T-helper 2 cell treated with Interferon-gamma antibody and Interleukin-4, amounts not matched to agents 5 μg/mL and 100 μg/mL, for 36 hours (primary cell): ENCODE data around the gene LRRC70.

Experiments used
- DNase-seq: peaks from one replicate; pipeline ENCODE4 v3.0.0; 2021; ENCODE audit warnings: low spot score
- H3K27ac Mint-ChIP-seq: one replicate; pipeline ENCODE4 v1.8.0; 2021; ENCODE audit warnings: mild to moderate bottlenecking, mixed read lengths
- H3K27me3 Mint-ChIP-seq: one replicate; pipeline ENCODE4 v1.8.0; 2021; ENCODE audit warnings: low read depth, mixed read lengths
- H3K36me3 Mint-ChIP-seq: one replicate; pipeline ENCODE4 v1.8.0; 2021; ENCODE audit warnings: low read depth, mixed read lengths
- H3K4me1 Mint-ChIP-seq: one replicate; pipeline ENCODE4 v1.8.0; 2021; ENCODE audit warnings: low read depth, mixed read lengths
- H3K4me3 Mint-ChIP-seq: one replicate; pipeline ENCODE4 v1.8.0; 2022; ENCODE audit warnings: mild to moderate bottlenecking, moderate library complexity, mixed read lengths
- H3K9me3 Mint-ChIP-seq: one replicate; pipeline ENCODE4 v1.8.0; 2021; ENCODE audit warnings: mixed read lengths

The LRRC70 gene

DNA sequence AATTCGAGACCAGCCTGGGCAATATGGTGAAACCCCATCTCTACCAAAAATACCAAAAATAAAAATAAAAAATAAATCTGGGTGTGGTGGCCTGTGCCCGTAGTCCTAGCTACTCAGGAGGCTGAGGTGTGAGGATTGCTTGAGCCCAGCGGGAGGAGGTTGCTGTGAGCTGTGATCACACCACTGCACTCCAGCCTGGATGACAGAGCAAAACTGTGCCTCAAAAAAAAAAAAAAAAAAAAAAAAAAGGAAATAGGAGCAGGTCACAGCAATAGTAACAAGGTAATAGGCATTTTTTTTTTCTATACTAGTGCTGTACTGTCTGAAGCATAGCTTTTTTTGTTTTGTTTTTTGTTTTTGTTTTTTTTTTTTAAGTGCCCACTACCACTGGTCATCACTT, 5.8 kb downstream of the LRRC70 start:
- H3K4me3 Mint-ChIP-seq = no peak overlapping the region
- no peaks in the 10 kb centered on the region for H3K9me3 Mint-ChIP-seq
- H3K27me3 Mint-ChIP-seq = no peaks in the 10 kb centered on the region
- no peak for DNase-seq
- peaks cover 11% of the 10 kb centered on the region for H3K36me3 Mint-ChIP-seq
- peaks cover 30% of the 10 kb centered on the region for H3K4me1 Mint-ChIP-seq
- H3K27ac Mint-ChIP-seq = no peak overlapping the region

DNA sequence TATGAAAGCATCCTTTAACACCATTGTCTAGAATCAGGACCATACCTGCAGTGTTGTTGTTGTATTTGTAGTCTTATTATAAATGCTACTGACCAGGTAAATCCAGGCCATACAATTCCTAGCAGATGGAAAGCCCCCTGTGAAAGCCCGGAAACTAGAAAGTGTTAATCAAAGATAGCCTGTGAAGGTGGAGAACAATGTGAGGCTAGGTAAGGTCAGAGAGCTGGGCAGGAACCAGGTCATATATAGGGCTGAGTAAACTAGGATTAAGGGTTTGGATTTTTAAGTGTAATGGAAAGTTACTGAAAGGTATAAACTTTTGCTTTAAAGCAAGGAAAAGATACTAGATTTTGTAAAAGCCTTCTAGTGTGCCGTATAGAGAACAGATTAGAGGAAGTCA, 6.7 kb downstream of the LRRC70 start:
- Mint-ChIP-seq H3K36me3 (peaks cover 10% of the 10 kb centered on the region), H3K9me3 (no peaks in the 10 kb centered on the region), H3K4me3 (peak overlapping the region; percentile 9), H3K27me3 (no peaks in the 10 kb centered on the region), H3K4me1 (peaks cover 29% of the 10 kb centered on the region), H3K27ac (peak overlapping the region; percentile 8)
- no peak for DNase-seq

DNA sequence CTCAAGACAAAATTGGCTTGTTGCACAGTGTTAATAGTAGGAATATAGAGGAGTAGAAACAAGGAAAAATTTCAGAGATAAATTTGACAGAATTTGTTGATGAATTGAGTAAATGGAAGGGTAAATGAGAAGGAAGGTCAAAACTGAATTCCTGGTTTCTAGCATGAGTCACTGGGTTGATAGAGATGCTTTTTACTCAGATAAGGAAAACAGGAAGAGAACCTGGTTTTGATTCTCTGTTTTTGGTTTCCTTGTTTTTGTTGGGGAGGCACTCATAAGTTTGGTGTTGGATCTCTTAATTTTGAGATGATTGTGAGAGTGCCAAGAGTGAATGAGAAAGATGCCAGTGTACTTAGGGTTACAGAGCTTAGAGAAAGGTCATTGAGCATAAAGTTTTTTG, 7.1 kb downstream of the LRRC70 start:
- H3K4me1 Mint-ChIP-seq = peaks cover 24% of the 10 kb centered on the region
- H3K36me3 Mint-ChIP-seq = peaks cover 6% of the 10 kb centered on the region
- peak overlapping the region; percentile 8 for H3K27ac Mint-ChIP-seq
- no peak for DNase-seq
- no peaks in the 10 kb centered on the region for H3K27me3 Mint-ChIP-seq
- no peaks in the 10 kb centered on the region for H3K9me3 Mint-ChIP-seq
- peak overlapping the region; percentile 9 for H3K4me3 Mint-ChIP-seq

DNA sequence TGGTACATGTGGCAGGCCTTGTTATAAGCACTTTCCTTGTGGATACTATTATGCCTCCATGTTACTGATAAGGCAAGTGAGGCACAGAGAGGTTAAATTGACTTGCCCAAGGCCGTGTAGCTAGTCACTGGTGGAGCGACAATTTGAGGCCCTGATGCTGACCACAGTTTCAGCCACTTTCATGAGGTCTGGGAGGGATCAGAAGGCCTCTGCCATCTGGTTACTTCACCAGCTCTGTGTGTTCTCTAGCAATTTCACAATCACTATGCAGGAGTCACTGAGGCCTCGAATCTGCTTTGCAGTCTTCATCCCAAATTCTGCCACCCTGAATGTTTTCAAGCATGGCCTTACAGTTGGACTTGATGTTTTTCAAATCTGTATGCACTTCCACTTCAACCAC, 9.1 kb downstream of the LRRC70 start:
- H3K4me1 Mint-ChIP-seq = peaks cover 13% of the 10 kb centered on the region
- peaks cover 10% of the 10 kb centered on the region for H3K36me3 Mint-ChIP-seq
- no peak overlapping the region for H3K27ac Mint-ChIP-seq
- H3K27me3 Mint-ChIP-seq = no peaks in the 10 kb centered on the region
- no peaks in the 10 kb centered on the region for H3K9me3 Mint-ChIP-seq
- H3K4me3 Mint-ChIP-seq = no peak overlapping the region
- DNase-seq = no peak

DNA sequence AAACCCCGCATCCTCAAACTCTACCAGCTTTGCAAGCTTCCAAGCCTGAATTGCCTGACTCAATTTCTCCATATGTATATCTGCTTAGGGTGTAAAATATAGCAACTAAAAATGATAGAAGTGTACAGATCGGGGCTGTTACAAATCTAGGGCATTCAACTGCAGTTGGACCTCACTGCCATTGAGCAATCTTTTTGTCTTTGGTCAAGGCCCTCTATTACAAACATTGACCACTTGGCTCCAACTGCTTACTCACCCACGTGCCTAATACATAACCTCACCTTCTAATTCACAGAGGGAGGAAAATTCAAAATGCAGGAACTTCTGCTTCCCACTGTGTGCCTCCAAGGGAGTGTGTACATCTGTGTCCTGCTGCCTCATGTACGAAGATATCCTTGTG, 10.0 kb downstream of the LRRC70 start:
- Mint-ChIP-seq H3K27me3 (no peaks in the 10 kb centered on the region), H3K4me3 (no peak overlapping the region), H3K9me3 (no peaks in the 10 kb centered on the region), H3K4me1 (peaks cover 16% of the 10 kb centered on the region), H3K27ac (no peak overlapping the region), H3K36me3 (peaks cover 13% of the 10 kb centered on the region)
- no peak for DNase-seq

DNA sequence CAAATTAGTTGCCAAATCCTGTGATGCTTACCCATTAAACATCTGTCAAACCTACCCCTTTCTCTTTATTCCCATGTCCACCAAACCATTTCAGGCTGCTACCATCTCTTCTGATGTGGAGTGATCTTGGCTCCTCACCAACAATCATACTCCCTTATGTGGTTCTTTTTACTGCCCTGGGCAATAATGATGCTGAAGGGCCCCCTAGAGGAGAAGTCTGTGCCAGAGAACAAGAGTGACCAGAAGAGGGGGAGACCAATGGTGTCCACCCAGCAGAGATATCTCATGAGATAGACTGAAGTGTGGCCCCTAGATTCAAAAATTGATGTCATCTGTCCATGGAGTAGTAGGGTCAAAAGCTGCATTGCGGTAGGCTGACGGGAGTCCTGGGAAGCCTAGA, 10.9 kb downstream of the LRRC70 start:
- Mint-ChIP-seq H3K27ac (no peak overlapping the region), H3K27me3 (no peaks in the 10 kb centered on the region), H3K4me1 (peaks cover 16% of the 10 kb centered on the region), H3K9me3 (no peaks in the 10 kb centered on the region), H3K36me3 (peaks cover 13% of the 10 kb centered on the region), H3K4me3 (no peak overlapping the region)
- DNase-seq = no peak

DNA sequence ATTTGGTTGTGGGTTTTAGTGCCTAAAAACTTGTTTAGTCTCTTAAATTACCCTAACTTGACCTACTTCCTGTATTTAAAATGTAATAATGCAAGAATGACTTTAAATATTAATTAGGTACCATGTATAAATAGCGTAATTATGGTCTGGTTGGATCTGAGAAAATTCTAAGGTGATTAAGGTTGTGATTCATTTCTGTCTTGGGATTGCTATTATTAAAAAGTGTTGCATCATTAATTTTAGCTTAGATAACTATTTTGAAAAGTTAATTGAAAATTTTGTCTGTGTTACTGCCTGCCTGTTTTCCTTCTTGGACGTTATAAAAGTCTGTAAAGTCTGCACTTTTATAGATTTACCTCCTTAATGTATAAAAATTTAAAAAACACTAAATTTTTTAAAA, 11.8 kb downstream of the LRRC70 start:
- H3K27ac Mint-ChIP-seq = no peak overlapping the region

DNA sequence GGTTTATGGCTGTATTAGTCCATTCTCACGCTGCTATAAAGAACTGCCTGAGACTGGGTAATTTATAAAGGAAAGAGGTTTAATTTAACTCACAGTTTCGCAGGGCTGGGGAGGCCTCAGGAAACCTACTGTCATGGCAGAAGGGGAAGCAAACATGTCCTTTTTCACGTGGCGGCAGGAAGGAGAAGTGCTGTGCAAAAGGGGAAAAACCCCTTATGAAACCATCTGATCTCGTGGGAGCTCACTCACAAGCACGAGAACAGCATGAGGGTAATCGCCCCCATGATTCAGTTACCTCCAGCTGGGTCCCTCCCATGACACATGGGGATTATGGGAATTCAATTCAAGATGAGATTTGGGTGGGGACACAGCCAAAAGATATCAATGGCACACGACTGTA, 13.9 kb downstream of the LRRC70 start:
- Mint-ChIP-seq H3K36me3 (peaks cover 14% of the 10 kb centered on the region), H3K4me3 (no peak overlapping the region), H3K4me1 (peaks cover 3% of the 10 kb centered on the region), H3K27ac (no peak overlapping the region), H3K27me3 (no peaks in the 10 kb centered on the region), H3K9me3 (no peaks in the 10 kb centered on the region)
- no peak for DNase-seq

More for the DNA sequence above, 11.8 kb downstream of the LRRC70 start:
- H3K36me3 Mint-ChIP-seq = peaks cover 14% of the 10 kb centered on the region
- DNase-seq = no peak
- no peaks in the 10 kb centered on the region for H3K9me3 Mint-ChIP-seq
- peaks cover 10% of the 10 kb centered on the region for H3K4me1 Mint-ChIP-seq
- no peaks in the 10 kb centered on the region for H3K27me3 Mint-ChIP-seq
- H3K4me3 Mint-ChIP-seq = no peak overlapping the region

DNA sequence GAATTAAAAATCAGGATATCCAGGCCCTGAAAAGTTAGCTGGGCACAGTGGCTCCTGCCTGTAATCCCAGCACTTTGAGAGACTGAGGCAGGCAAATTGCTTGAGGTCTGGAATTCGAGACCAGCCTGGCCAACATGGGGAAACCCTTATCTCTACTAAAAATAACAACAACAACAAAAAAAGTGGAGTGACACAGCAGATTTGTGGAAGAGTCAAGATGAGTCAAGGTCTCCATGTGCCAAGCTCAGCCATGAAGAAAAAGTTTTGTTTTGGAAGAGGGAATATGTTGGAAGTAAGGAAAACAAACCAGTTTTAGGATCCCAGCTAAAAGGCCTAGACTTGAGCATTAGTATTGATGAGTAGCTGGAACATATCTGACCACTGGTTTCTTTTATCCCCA, 14.7 kb downstream of the LRRC70 start:
- H3K36me3 Mint-ChIP-seq = peaks cover 14% of the 10 kb centered on the region

DNA sequence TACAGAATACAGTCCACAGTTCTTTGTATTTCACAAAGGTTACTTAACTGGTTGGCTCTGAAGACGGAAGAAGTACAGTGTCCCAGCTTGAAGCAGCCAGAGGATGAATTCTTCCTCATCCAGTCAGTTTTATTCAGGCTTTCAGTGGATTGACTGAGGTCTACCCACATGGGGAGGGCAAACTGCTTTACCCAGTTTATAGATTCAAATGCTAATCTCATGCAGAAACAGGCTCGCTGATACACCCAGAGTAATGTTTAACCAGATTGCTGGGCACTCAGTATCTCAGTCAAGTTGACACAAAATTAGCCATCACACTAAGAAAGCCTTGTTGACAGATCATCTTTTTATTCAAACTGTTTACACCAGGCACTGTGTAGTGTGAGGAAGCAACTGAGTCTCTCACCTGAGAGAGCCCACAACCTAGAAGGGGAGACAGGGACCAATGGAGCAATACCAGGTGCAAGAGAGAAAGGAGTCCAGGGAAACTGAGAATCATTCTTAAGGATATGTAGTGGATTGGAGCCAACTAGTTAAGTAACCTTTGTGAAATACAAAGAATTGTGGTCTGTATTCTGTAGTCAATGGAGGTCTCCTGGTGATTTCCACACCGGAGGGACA, 15.9 kb downstream of the LRRC70 start:
- no peak overlapping the region for H3K27ac Mint-ChIP-seq
- no peak for DNase-seq
- peaks cover 10% of the 10 kb centered on the region for H3K36me3 Mint-ChIP-seq
- H3K9me3 Mint-ChIP-seq = no peaks in the 10 kb centered on the region
- H3K4me1 Mint-ChIP-seq = peaks cover 3% of the 10 kb centered on the region
- H3K4me3 Mint-ChIP-seq = no peak overlapping the region
- no peaks in the 10 kb centered on the region for H3K27me3 Mint-ChIP-seq

More for the DNA sequence above, 14.7 kb downstream of the LRRC70 start:
- H3K4me3 Mint-ChIP-seq = no peak overlapping the region
- no peak overlapping the region for H3K27ac Mint-ChIP-seq
- peaks cover 3% of the 10 kb centered on the region for H3K4me1 Mint-ChIP-seq
- no peak for DNase-seq
- H3K9me3 Mint-ChIP-seq = no peaks in the 10 kb centered on the region
- no peaks in the 10 kb centered on the region for H3K27me3 Mint-ChIP-seq

DNA sequence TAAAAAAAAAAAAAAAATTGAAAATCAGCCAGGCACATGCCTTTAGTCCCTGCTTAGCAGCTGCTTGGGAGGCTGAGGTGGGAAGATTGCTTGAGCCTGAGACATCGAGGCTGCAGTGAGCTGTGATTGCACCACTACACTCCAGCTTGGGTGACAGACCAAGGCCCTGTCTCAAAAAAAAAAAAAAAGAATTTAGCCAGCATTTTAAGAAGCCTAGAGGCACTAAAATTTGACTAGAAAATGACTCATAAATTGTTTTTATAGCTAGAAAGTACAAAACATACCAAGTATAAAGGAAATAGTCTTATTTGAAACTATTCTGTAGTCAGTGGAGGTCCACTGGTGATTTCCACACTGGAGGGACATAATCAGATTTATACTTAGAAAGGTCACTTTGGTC, 17.5 kb downstream of the LRRC70 start:
- Mint-ChIP-seq H3K36me3 (peaks cover 10% of the 10 kb centered on the region), H3K9me3 (no peaks in the 10 kb centered on the region), H3K4me3 (no peak overlapping the region), H3K27me3 (no peaks in the 10 kb centered on the region), H3K27ac (no peak overlapping the region), H3K4me1 (peaks cover 3% of the 10 kb centered on the region)
- DNase-seq = no peak

DNA sequence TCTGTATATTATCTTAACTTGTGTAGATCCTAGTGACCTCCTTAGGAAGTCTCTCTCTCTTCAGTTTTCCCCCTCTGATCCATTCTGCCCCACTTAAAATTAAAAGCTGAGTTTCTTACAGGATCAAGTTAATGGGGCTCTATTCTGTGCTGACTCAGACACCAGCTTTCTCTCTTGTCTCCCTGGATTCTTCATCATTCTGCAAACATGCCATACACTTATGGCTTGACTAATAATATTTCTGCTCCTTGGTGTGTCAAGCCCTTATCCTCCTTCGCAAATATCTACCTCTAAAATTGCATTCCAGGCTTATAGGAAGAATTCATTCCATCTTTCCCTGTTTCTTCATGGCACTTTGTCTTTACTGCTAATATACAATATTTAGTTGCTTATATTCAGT, 18.1 kb downstream of the LRRC70 start:
- no peaks in the 10 kb centered on the region for H3K27me3 Mint-ChIP-seq
- H3K4me1 Mint-ChIP-seq = peaks cover 3% of the 10 kb centered on the region
- H3K4me3 Mint-ChIP-seq = no peak overlapping the region
- DNase-seq = no peak
- H3K27ac Mint-ChIP-seq = no peak overlapping the region
- peaks cover 8% of the 10 kb centered on the region for H3K36me3 Mint-ChIP-seq
- no peaks in the 10 kb centered on the region for H3K9me3 Mint-ChIP-seq

DNA sequence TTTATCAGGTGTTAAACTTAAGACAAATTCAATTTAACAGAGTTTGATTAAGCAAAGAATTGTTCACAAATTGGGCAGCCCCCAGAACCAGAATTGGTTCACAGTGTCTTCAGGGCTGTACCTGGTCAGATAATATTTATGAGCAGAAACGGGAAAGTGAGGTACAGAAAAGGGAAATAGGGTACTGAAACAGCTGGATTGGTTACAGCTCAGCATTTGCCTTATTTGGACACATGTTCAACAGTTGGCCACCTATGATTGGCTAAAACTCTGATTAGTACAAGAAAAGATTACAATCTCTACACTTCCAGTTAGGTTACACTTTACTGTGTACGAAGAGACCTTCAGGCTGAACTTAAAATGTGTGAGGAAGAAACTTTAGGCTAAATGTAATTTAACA, 18.7 kb downstream of the LRRC70 start:
- no peak overlapping the region for H3K4me3 Mint-ChIP-seq
- DNase-seq = no peak
- H3K27me3 Mint-ChIP-seq = no peaks in the 10 kb centered on the region
- peaks cover 6% of the 10 kb centered on the region for H3K36me3 Mint-ChIP-seq
- H3K4me1 Mint-ChIP-seq = peaks cover 7% of the 10 kb centered on the region
- H3K9me3 Mint-ChIP-seq = no peaks in the 10 kb centered on the region
- H3K27ac Mint-ChIP-seq = no peak overlapping the region

DNA sequence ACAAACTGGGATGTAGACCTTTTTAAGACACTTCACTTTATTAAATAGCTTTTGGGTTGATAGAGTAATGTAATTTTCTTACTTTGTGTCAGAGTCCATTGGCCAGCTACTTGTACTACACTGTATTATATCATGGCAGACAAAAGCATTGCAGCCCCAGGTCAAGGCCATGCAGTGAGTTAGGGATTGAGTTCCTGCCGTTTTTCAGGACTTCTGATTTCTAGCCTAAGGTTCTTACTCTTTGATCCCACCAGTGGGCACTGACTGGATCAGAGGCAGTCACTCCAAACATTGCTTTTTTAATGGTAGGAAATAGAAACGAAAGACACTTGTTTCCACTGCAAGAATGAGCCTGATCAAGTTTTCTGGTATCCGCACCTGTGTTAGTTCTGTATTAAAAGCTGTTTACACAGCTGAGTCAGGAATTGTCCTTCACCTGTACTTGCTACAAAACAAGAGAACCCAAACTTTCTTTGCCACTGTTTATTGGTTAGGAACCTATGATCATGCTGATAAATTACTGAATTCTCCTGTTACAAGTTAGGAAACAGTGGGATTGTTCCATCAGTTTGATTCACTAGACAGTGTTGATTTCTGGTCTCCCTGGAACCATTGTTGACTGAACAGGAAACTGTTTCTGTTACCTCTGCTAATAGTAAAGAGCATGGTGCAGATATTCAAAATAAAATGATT, 22.1 kb downstream of the LRRC70 start:
- no peak overlapping the region for H3K4me3 Mint-ChIP-seq
- no peak for DNase-seq
- no peaks in the 10 kb centered on the region for H3K27me3 Mint-ChIP-seq
- no peak overlapping the region for H3K27ac Mint-ChIP-seq
- H3K4me1 Mint-ChIP-seq = peaks cover 3% of the 10 kb centered on the region
- H3K9me3 Mint-ChIP-seq = no peaks in the 10 kb centered on the region
- no peaks in the 10 kb centered on the region for H3K36me3 Mint-ChIP-seq

DNA sequence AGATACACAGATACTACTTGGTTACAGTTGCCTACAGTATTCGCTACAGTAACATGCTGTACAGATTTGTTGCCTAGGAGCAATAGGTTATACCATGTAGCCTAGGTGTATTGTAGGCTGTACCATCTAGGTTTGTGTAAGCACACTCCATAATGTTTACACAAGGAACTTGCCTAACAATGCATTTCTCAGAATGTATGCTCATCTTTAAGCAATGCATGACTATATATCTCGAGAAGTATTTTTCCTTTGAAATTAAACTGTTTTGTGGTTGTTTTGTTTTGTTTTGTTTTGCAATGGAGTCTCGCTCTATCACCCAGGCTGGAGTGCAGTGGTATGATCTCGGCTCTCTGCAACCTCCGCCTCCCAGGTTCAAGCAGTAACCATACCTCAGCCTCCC, 25.3 kb downstream of the LRRC70 start:
- Mint-ChIP-seq H3K4me1 (peaks cover 3% of the 10 kb centered on the region), H3K36me3 (peaks cover 4% of the 10 kb centered on the region), H3K4me3 (no peak overlapping the region), H3K27ac (no peak overlapping the region), H3K9me3 (no peaks in the 10 kb centered on the region), H3K27me3 (no peaks in the 10 kb centered on the region)
- DNase-seq = no peak
